Measurements from ENCODE around the gene RAB5IF. TPM values are rescaled to one million over a fixed set of nuclear protein-coding genes. Genes with fewer than 3 reads are reported as not detected.

The RAB5IF gene
- total and polyA plus RNA-seq, 2 of the 13 experiments (the other 11 are each of a cell fraction or from before 2014, with no cell fraction given) = 261 to 305 TPM

GRCh38 chr20:36605399-36606157, at the start of gene RAB5IF (continued):
- TF ChIP-seq ZNF503 (CRISPR knock-in tag; IDR thresholded peaks at IDR 0.05) (peak; percentile 82; the same call in 1 of the 2 replicates), SMYD3 (CRISPR knock-in tag; IDR thresholded peaks at IDR 0.05) (peak; percentile 71; the same call in 1 of the 2 replicates), NFATC3 (CRISPR knock-in tag; IDR thresholded peaks at IDR 0.05) (0 out of 2 replicates have a peak, but pooled peaks have one; percentile 72), PAXIP1 (CRISPR knock-in tag; conservative IDR thresholded peaks at IDR 0.05) (peak; percentile 79), ZNF44 (CRISPR knock-in tag; IDR thresholded peaks at IDR 0.05) (peak; percentile 92), PHF20 (CRISPR knock-in tag; IDR thresholded peaks at IDR 0.05) (peak; percentile 99), CBFB (CRISPR knock-in tag; IDR thresholded peaks at IDR 0.05) (peak; percentile 98), AFF4 (CRISPR knock-in tag; IDR thresholded peaks at IDR 0.05) (no peak; the same call in 1 of the 2 replicates), BORCS8-MEF2B (CRISPR knock-in tag; IDR thresholded peaks at IDR 0.05) (peak; percentile 81), SYNCRIP (IDR thresholded peaks at IDR 0.05; ENCODE audit: insufficient read depth, low read depth, low read length) (no peak), SKI (IDR thresholded peaks at IDR 0.05; ENCODE audit: partially characterized antibody) (peak; percentile 79), PLRG1 (conservative IDR thresholded peaks at IDR 0.05) (no peak), SIX1 (CRISPR knock-in tag; IDR thresholded peaks at IDR 0.05; ENCODE audit: borderline replicate concordance) (no peak; the same call in 1 of the 2 replicates), GLMP (CRISPR knock-in tag; IDR thresholded peaks at IDR 0.05; ENCODE audit: borderline replicate concordance) (no peak), IRX3 (CRISPR knock-in tag; IDR thresholded peaks at IDR 0.05; ENCODE audit: borderline replicate concordance, low read depth) (peak; percentile 96), ZNF382 (CRISPR knock-in tag; IDR thresholded peaks at IDR 0.05; ENCODE audit: borderline replicate concordance) (no peak), ZNF225 (CRISPR knock-in tag; IDR thresholded peaks at IDR 0.05) (peak; percentile 89), SMAD3 (CRISPR knock-in tag; IDR thresholded peaks at IDR 0.05) (peak; percentile 96), DDIT3 (CRISPR knock-in tag; IDR thresholded peaks at IDR 0.05) (no peak)

All from HepG2 (cell line).